Panc1 (cell line): Measurements from ENCODE around the gene FGF9. TPM values are rescaled to one million over a fixed set of nuclear protein-coding genes. Genes with fewer than 3 reads are reported as not detected.
A peak's percentile ranks its signal among the peaks of the same experiment; 100 is the strongest.

ENCODE experiments used
- ATAC-seq: fragments of 200-7000 bp; cut with Tn5 transposase; 2 replicates; pipeline ENCODE4 v1.9.1; 2020; ENCODE audit warnings: mild to moderate bottlenecking, moderate library complexity
- BruUV-seq: library from RNA; stranded (reverse); fragments of 400-500 nt; replicated peaks from 2 replicates; lab custom pipeline; 2021; lab: Mats Ljungman, UMichigan
- CTCF ChIA-PET: fragments of 300-600 bp; sonication (Branson Sonifier 250); formaldehyde crosslinking; loops from one replicate; lab custom pipeline; 2022; ENCODE audit warnings: antibody characterized with exemption; lab: Charles Lee
- POLR2A ChIA-PET: fragments of 300-600 bp; sonication (Branson Sonifier 250); formaldehyde crosslinking; loops from one replicate; lab custom pipeline; 2022; ENCODE audit warnings: antibody characterized with exemption; lab: Charles Lee
- DNase-seq: peaks from one replicate; pipeline ENCODE4 v3.0.0-alpha.2; 2010; ENCODE audit warnings: low read depth, low spot score
- H3K27ac ChIP-seq: 2 replicates; pipeline ENCODE4 v1.5.1; 2011; ENCODE audit warnings: mild to moderate bottlenecking, low read length, inconsistent platforms
- H3K27me3 ChIP-seq: fragments of 200-500 bp; sonication (Bioruptor generic); 2 replicates; pipeline ENCODE4 v1.6.0; 2014; ENCODE audit warnings: low read length, inconsistent platforms; ENCODE audit not compliant: control insufficient read depth, insufficient read depth
- H3K36me3 ChIP-seq: fragments of 200-500 bp; sonication (Bioruptor generic); 2 replicates; pipeline ENCODE4 v1.5.1; 2014; ENCODE audit warnings: inconsistent platforms, mild to moderate bottlenecking, low read length, moderate library complexity; ENCODE audit not compliant: control insufficient read depth, insufficient read depth
- H3K4me1 ChIP-seq: 2 replicates; pipeline ENCODE4 v1.5.1; 2011; ENCODE audit warnings: inconsistent platforms, mild to moderate bottlenecking, low read length, moderate library complexity; ENCODE audit not compliant: control insufficient read depth, insufficient read depth
- H3K4me3 ChIP-seq, 2 experiments: 2 replicates each; pipeline ENCODE4 v1.5.1; 2011 to 2012; ENCODE audit warnings: low read depth in 2 of 2, low read length in 2 of 2, mild to moderate bottlenecking in 2 of 2, inconsistent platforms in 1 of 2, moderate library complexity in 1 of 2
- H3K9me3 ChIP-seq: fragments of 200-500 bp; sonication (Bioruptor generic); 2 replicates; pipeline ENCODE4 v1.5.1; 2014; ENCODE audit warnings: low read depth, mild to moderate bottlenecking, inconsistent platforms, low read length, moderate library complexity; ENCODE audit not compliant: control insufficient read depth, insufficient read depth
- POLR2AphosphoS5 ChIP-seq: IDR thresholded peaks from 2 replicates; pipeline ENCODE4 v1.6.1; 2012; ENCODE audit warnings: mild to moderate bottlenecking, low read depth, low read length, moderate library complexity
- SIN3A ChIP-seq: IDR thresholded peaks from 2 replicates; pipeline ENCODE4 v1.6.1; 2012; ENCODE audit warnings: low read depth, mild to moderate bottlenecking, low read length, moderate library complexity, borderline replicate concordance; ENCODE audit not compliant: insufficient read depth
- TCF7L2 ChIP-seq: IDR thresholded peaks from 2 replicates; pipeline ENCODE4 v1.6.1; 2011; ENCODE audit warnings: mild to moderate bottlenecking, low read depth, low read length, inconsistent platforms
- in situ Hi-C: cut with HindIII; loops from 2 replicates; pipeline ENCODE4 v1.10.0; 2016; ENCODE audit warnings: low sequenced_read_pairs, low pct_unique_long_range_greater_than_20kb
- intact Hi-C: fragments of 100-400 bp; cut with micrococcal nuclease; formaldehyde crosslinking; loops from one replicate; pipeline ENCODE4 v1.10.0; 2022; ENCODE audit not compliant: unreplicated experiment
- total RNA-seq: library from RNA; stranded (reverse); gene quantifications from one replicate; pipeline ENCODE4 v1.2.1, GENCODE V29; 2021; ENCODE audit not compliant: unreplicated experiment
- TF ChIP-seq, protein P1 (sequence below), 2 experiments: IDR thresholded peaks; 2 replicates each; pipeline ENCODE4 v1.6.1; 2011 to 2012; ENCODE audit warnings: low read depth in 2 of 2, control low read depth in 1 of 2, low read length in 1 of 2, mild to moderate bottlenecking in 1 of 2, moderate library complexity in 1 of 2; ENCODE audit not compliant: insufficient read depth in 1 of 2
- TF ChIP-seq, protein P2 (sequence below): fragments of 450-650 bp; IDR thresholded peaks from 2 replicates; pipeline ENCODE4 v1.5.1; 2017; ENCODE audit warnings: mild to moderate bottlenecking

FGF9 gene
- total RNA-seq, 1 experiment from 2014 or later: not detected

- ChIA-PET POLR2A (no interaction called here), CTCF (no interaction called here)
- intact Hi-C loops (loop anchor here (5.0 kb wide), 1 partner anchor 1160 kb away; no protein-coding TSS in a partner anchor), in situ Hi-C loops (no loop called here)
- H3K27ac ChIP-seq: no peak overlapping the region
- H3K4me1 ChIP-seq: no peaks in the 10 kb centered on the region
- no peaks in the 10 kb centered on the region; the same call in 1 of the 2 replicates for H3K27me3 ChIP-seq
- no peak overlapping the region for H3K4me3 ChIP-seq
- DNase-seq (no peak), ATAC-seq (no peak)
- TF ChIP-seq, protein P1, sequence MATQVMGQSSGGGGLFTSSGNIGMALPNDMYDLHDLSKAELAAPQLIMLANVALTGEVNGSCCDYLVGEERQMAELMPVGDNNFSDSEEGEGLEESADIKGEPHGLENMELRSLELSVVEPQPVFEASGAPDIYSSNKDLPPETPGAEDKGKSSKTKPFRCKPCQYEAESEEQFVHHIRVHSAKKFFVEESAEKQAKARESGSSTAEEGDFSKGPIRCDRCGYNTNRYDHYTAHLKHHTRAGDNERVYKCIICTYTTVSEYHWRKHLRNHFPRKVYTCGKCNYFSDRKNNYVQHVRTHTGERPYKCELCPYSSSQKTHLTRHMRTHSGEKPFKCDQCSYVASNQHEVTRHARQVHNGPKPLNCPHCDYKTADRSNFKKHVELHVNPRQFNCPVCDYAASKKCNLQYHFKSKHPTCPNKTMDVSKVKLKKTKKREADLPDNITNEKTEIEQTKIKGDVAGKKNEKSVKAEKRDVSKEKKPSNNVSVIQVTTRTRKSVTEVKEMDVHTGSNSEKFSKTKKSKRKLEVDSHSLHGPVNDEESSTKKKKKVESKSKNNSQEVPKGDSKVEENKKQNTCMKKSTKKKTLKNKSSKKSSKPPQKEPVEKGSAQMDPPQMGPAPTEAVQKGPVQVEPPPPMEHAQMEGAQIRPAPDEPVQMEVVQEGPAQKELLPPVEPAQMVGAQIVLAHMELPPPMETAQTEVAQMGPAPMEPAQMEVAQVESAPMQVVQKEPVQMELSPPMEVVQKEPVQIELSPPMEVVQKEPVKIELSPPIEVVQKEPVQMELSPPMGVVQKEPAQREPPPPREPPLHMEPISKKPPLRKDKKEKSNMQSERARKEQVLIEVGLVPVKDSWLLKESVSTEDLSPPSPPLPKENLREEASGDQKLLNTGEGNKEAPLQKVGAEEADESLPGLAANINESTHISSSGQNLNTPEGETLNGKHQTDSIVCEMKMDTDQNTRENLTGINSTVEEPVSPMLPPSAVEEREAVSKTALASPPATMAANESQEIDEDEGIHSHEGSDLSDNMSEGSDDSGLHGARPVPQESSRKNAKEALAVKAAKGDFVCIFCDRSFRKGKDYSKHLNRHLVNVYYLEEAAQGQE (IDR thresholded peaks at IDR 0.05; ENCODE audit: insufficient read depth in 1 of 2, low read depth in 2 of 2, low read length in 1 of 2): no peak
- TF ChIP-seq SIN3A (no peak), POLR2AphosphoS5 (no peak), TCF7L2 (no peak)
- TF ChIP-seq, protein P2, sequence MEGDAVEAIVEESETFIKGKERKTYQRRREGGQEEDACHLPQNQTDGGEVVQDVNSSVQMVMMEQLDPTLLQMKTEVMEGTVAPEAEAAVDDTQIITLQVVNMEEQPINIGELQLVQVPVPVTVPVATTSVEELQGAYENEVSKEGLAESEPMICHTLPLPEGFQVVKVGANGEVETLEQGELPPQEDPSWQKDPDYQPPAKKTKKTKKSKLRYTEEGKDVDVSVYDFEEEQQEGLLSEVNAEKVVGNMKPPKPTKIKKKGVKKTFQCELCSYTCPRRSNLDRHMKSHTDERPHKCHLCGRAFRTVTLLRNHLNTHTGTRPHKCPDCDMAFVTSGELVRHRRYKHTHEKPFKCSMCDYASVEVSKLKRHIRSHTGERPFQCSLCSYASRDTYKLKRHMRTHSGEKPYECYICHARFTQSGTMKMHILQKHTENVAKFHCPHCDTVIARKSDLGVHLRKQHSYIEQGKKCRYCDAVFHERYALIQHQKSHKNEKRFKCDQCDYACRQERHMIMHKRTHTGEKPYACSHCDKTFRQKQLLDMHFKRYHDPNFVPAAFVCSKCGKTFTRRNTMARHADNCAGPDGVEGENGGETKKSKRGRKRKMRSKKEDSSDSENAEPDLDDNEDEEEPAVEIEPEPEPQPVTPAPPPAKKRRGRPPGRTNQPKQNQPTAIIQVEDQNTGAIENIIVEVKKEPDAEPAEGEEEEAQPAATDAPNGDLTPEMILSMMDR: no peak
- H3K9me3 ChIP-seq: no peaks in the 10 kb centered on the region
- BruUV-seq: no TSS peak
- H3K36me3 ChIP-seq: no peaks in the 10 kb centered on the region
These were observed 33.6 kb upstream of the FGF9 start for GRCh38 chr13:21637296-21637695.

DNA sequence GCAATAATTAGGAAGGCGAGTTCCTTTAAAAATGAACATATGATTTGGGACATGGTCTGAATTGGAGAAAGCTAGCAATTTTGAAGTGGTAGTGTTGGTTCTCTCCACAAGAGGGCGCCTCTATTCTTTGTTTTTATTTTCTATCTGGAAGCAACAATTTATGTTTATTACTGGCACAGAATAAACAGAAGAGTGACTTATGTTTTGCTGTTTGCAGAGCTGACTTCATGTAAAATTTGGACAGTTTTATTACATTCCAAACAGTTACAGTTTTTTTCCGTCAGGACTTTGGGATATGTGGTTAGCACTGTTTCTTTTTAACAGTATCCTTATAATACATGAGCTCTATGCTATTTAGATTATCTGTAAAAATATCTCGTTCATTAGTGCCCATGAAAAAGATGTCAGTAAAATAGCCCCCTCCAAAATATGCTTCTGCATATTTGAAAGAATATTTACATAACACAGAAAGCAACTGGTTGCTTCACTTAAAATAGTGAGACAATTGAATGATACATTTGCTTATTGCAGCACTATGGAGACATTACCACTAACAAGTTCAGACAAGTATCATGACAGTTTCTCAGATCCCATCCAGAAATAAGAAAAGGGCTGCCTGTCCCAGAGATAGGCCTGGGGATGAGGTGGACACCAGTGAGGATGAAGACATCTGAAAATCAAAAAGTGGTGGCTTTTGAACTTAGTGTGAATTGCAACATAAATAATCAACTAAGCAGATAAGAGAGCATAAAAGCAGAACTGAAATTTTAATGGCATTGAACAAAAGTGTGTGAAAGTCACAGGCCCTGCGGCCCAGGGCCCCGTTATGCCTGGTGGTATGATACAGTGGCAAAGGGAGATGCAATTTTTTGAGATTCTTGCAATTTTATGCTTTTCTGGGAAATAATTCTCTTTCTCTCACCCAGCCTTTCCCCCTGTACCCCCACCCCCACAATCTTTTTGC, 32.3 kb upstream of the FGF9 start:
- DNase-seq (no peak), ATAC-seq (no peak)
- no peaks in the 10 kb centered on the region for H3K4me1 ChIP-seq
- ChIA-PET POLR2A (no interaction called here), CTCF (interaction anchor here (1.2 kb wide), 1 partner anchor 1157 kb away, joined by 8 read pairs; no protein-coding TSS in a partner anchor)
- in situ Hi-C loops (no loop called here), intact Hi-C loops (loop anchor here (5.0 kb wide), 1 partner anchor 1159 kb away; no protein-coding TSS in a partner anchor)
- H3K27me3 ChIP-seq: no peaks in the 10 kb centered on the region; the same call in 1 of the 2 replicates
- H3K27ac ChIP-seq: no peak overlapping the region
- no peaks in the 10 kb centered on the region for H3K36me3 ChIP-seq
- TF ChIP-seq, protein P2: peak; percentile 71
- no peak for TF ChIP-seq SIN3A
- no peaks in the 10 kb centered on the region for H3K9me3 ChIP-seq
- BruUV-seq: no TSS peak
- no peak overlapping the region for H3K4me3 ChIP-seq
